Measurements from ENCODE around the gene PLAAT2. TPM values are rescaled to one million over a fixed set of nuclear protein-coding genes. Genes with fewer than 3 reads are reported as not detected.
A peak's percentile ranks its signal among the peaks of the same experiment; 100 is the strongest.

Gene PLAAT2
- total and polyA plus RNA-seq, 2 of the 13 experiments (the other 11 are each of a cell fraction or from before 2014, with no cell fraction given), result 0.22 TPM; not detected in 1

DNA sequence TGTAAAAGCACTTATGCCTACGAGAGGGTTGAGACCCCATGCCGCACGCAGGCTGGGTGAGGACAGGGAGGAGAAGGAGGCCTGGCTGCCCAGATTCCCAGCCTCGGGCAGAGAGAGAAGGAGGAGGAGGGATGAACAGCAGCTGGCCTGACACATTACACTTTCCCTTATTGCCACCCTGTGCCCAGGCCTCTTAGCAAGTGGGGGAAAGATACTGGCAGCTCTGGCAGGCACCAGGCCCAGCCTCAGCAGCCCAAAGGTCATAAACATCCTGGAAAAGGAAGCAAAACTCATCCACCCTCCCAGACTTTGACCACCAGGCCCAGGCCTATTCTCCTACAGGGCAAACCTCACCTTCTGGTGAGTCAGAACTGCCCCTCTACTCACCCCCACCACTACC, 46.4 kb upstream of the PLAAT2 start:
- 79% methylated on average over 3 of the region's 4 CpGs for WGBS (ENCODE audit: low lambda C conversion rate)
- in situ Hi-C loops (cut with HindIII; ENCODE audit: extremely low pct_ligation_motif_present, low pct_unique_long_range_greater_than_20kb), result no loop called here
- no peak for TF ChIP-seq ZNF512B (CRISPR knock-in tag; IDR thresholded peaks at IDR 0.05; ENCODE audit: borderline replicate concordance)
- no peak for TF ChIP-seq ZBTB25 (CRISPR knock-in tag; IDR thresholded peaks at IDR 0.05)
- no peak for TF ChIP-seq RBAK (CRISPR knock-in tag; IDR thresholded peaks at IDR 0.05)
- TF ChIP-seq TFAP4 (IDR thresholded peaks at IDR 0.05; ENCODE audit: borderline replicate concordance, low read depth), result no peak
- no peak for TF ChIP-seq PCBP1 (IDR thresholded peaks at IDR 0.05; ENCODE audit: borderline replicate concordance, low read depth, low read length)
- no peak for TF ChIP-seq WIZ (CRISPR knock-in tag; IDR thresholded peaks at IDR 0.05)
- no peak for TF ChIP-seq ZNF570 (CRISPR knock-in tag; IDR thresholded peaks at IDR 0.05; ENCODE audit: borderline replicate concordance)
- TF ChIP-seq ATF1 (CRISPR knock-in tag; IDR thresholded peaks at IDR 0.05), result no peak
- TF ChIP-seq NKX3-1 (CRISPR knock-in tag; IDR thresholded peaks at IDR 0.05), result no peak
- TF ChIP-seq RXRA (CRISPR knock-in tag; IDR thresholded peaks at IDR 0.05), result 0 out of 2 replicates have a peak, but pooled peaks have one; percentile 24
- TF ChIP-seq CCAR2 (optimal IDR thresholded peaks at IDR 0.05; ENCODE audit: low read depth, low read length), result no peak
- TF ChIP-seq ZNF678 (CRISPR knock-in tag; IDR thresholded peaks at IDR 0.05), result no peak
- no peak for TF ChIP-seq ZNF792 (CRISPR knock-in tag; IDR thresholded peaks at IDR 0.05)
- TF ChIP-seq, protein P1, sequence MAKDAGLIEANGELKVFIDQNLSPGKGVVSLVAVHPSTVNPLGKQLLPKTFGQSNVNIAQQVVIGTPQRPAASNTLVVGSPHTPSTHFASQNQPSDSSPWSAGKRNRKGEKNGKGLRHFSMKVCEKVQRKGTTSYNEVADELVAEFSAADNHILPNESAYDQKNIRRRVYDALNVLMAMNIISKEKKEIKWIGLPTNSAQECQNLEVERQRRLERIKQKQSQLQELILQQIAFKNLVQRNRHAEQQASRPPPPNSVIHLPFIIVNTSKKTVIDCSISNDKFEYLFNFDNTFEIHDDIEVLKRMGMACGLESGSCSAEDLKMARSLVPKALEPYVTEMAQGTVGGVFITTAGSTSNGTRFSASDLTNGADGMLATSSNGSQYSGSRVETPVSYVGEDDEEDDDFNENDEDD (CRISPR knock-in tag; IDR thresholded peaks at IDR 0.05; ENCODE audit: borderline replicate concordance), result no peak
- no peak for TF ChIP-seq POLR2AphosphoS2 (IDR thresholded peaks at IDR 0.05; ENCODE audit: low read depth, low read length)
- TF ChIP-seq, protein P2, sequence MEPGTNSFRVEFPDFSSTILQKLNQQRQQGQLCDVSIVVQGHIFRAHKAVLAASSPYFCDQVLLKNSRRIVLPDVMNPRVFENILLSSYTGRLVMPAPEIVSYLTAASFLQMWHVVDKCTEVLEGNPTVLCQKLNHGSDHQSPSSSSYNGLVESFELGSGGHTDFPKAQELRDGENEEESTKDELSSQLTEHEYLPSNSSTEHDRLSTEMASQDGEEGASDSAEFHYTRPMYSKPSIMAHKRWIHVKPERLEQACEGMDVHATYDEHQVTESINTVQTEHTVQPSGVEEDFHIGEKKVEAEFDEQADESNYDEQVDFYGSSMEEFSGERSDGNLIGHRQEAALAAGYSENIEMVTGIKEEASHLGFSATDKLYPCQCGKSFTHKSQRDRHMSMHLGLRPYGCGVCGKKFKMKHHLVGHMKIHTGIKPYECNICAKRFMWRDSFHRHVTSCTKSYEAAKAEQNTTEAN (CRISPR knock-in tag; conservative IDR thresholded peaks at IDR 0.05), result no peak
- TF ChIP-seq FOXJ3 (CRISPR knock-in tag; IDR thresholded peaks at IDR 0.05; ENCODE audit: borderline replicate concordance), result no peak
- no peak for TF ChIP-seq ISL2 (CRISPR knock-in tag; IDR thresholded peaks at IDR 0.05)
- TF ChIP-seq GATAD2A (CRISPR knock-in tag; IDR thresholded peaks at IDR 0.05), result no peak
- TF ChIP-seq ZNF761 (CRISPR knock-in tag; conservative IDR thresholded peaks at IDR 0.05), result no peak

More for the DNA sequence above, 46.4 kb upstream of the PLAAT2 start:
- ChIA-PET POLR2A (no interaction called here), CTCF (ENCODE audit: low intra/inter-chr PET ratio, low total read pairs) (no interaction called here)
- FAIRE-seq, result no peak
- no peak overlapping the region for H2AFZ ChIP-seq (ENCODE audit: low read length)
- H3K4me3 ChIP-seq (replicated peaks in 1 of 3; ENCODE audit: insufficient read depth in 1 of 3, low read depth in 2 of 3, low read length in 3 of 3), result peak overlapping the region in 1 of 3 experiments; percentile 35; a peak in 1 of 6 replicates
- BruUV-seq (replicated peaks), result no TSS peak
- DNase-seq (ENCODE audit: low spot score), result no peak
- H3K27me3 ChIP-seq (ENCODE audit: control insufficient read depth in 1 of 2, insufficient read depth in 2 of 2, low read length in 2 of 2), result no peaks in the 10 kb centered on the region
- no peaks in the 10 kb centered on the region for H3K36me3 ChIP-seq (replicated peaks in 1 of 2; ENCODE audit: control insufficient read depth in 1 of 2, insufficient read depth in 2 of 2, low read length in 2 of 2)
- H3K4me2 ChIP-seq (ENCODE audit: low read depth, low read length), result peak overlapping the region; percentile 60
- peak; percentile 72 for ATAC-seq
- H3K9ac ChIP-seq (ENCODE audit: insufficient read depth, low read depth, low read length), result peak overlapping the region; percentile 20; the same call in 1 of the 2 replicates
- no peaks in the 10 kb centered on the region for H3K79me2 ChIP-seq (ENCODE audit: insufficient read depth, low read length)
- no peak overlapping the region for H3K27ac ChIP-seq (ENCODE audit: extremely low read length, insufficient read depth, low read length)
- intact Hi-C loops (cut with micrococcal nuclease; ENCODE audit: unreplicated experiment), result no loop called here
- peaks cover 35% of the 10 kb centered on the region for H3K4me1 ChIP-seq (ENCODE audit: insufficient read depth, low read length)
- no peaks in the 10 kb centered on the region for H4K20me1 ChIP-seq (ENCODE audit: insufficient read depth, low read length)
- no peaks in the 10 kb centered on the region for H3K9me3 ChIP-seq (ENCODE audit: low read length)
